GM19043 (cell line): ENCODE measurements around the gene PIK3CD.
"Not testable (repeated sequence)": the region's sequence is repeated elsewhere in the genome, so short reads cannot be mapped to it uniquely, and the experiment has no call there.

Experiments used
- ATAC-seq: cut with Tn5 transposase; IDR thresholded peaks from one replicate; pipeline ENCODE4 v1.9.1; 2021; ENCODE audit warnings: low read depth; ENCODE audit not compliant: unreplicated experiment

The PIK3CD gene

GRCh38 chr1:9653491-9654050, 2.0 kb downstream of the PIK3CD start:
- ATAC-seq = no peak

- ATAC-seq = no peak
Observed at GRCh38 chr1:9654051-9654833, 2.7 kb downstream of the PIK3CD start.

- no peak for ATAC-seq
Observed at GRCh38 chr1:9654834-9655723, 3.5 kb downstream of the PIK3CD start.

- no peak for ATAC-seq
Observed at GRCh38 chr1:9655836-9656235, 4.3 kb downstream of the PIK3CD start.

GRCh38 chr1:9657521-9658032, 6.0 kb downstream of the PIK3CD start:
- ATAC-seq = no peak

GRCh38 chr1:9658199-9658598, 6.7 kb downstream of the PIK3CD start:
- ATAC-seq = no peak

- ATAC-seq = no peak
Observed at GRCh38 chr1:9659328-9659727, 7.8 kb downstream of the PIK3CD start.

GRCh38 chr1:9663257-9663656, 11.7 kb downstream of the PIK3CD start:
- ATAC-seq = no peak

- ATAC-seq = no peak
Observed at GRCh38 chr1:9665193-9665592, 13.7 kb downstream of the PIK3CD start.

- ATAC-seq = no peak
Observed at GRCh38 chr1:9668080-9668479, 16.5 kb downstream of the PIK3CD start.

GRCh38 chr1:9670085-9670484, 18.6 kb downstream of the PIK3CD start:
- ATAC-seq = no peak

GRCh38 chr1:9671377-9672140, 20.0 kb downstream of the PIK3CD start:
- ATAC-seq = no peak

- ATAC-seq = no peak
Observed at GRCh38 chr1:9672444-9672843, 20.9 kb downstream of the PIK3CD start.

- ATAC-seq = no peak
Observed at GRCh38 chr1:9675393-9675792, 23.9 kb downstream of the PIK3CD start.

- ATAC-seq = not testable (repeated sequence)
Observed at GRCh38 chr1:9676128-9676527, 24.6 kb downstream of the PIK3CD start.

- ATAC-seq = no peak
Observed at GRCh38 chr1:9676815-9677393, 25.4 kb downstream of the PIK3CD start.

GRCh38 chr1:9680091-9680490, 28.6 kb downstream of the PIK3CD start:
- ATAC-seq = no peak

GRCh38 chr1:9680828-9681227, 29.3 kb downstream of the PIK3CD start:
- no peak for ATAC-seq

- no peak for ATAC-seq
Observed at GRCh38 chr1:9684801-9685200, 33.3 kb downstream of the PIK3CD start.
